HCT116 (cell line): Measurements from ENCODE around the gene ZBTB20. TPM values are rescaled to one million over a fixed set of nuclear protein-coding genes. Genes with fewer than 3 reads are reported as not detected.

Experiments used
- ATAC-seq: fragments of 200-7000 bp; cut with Tn5 transposase; 2 replicates; pipeline ENCODE4 v1.9.1; 2020; ENCODE audit warnings: mild to moderate bottlenecking, moderate library complexity
- BruUV-seq: library from RNA; stranded (reverse); fragments of 400-500 nt; replicated peaks from 2 replicates; lab custom pipeline; 2021; lab: Mats Ljungman, UMichigan
- CTCF ChIA-PET: fragments of 300-600 bp; sonication (Branson Sonifier 250); formaldehyde crosslinking; loops from one replicate; lab custom pipeline; 2021; ENCODE audit warnings: antibody characterized with exemption; lab: Charles Lee
- POLR2A ChIA-PET: fragments of 300-600, 350-600 bp; sonication (Branson Sonifier 250); formaldehyde crosslinking; loops from one replicate; lab custom pipeline; 2021; ENCODE audit warnings: antibody characterized with exemption; lab: Charles Lee
- RAD21 ChIA-PET, 2 experiments: fragments of 300-600 bp; sonication (Branson Sonifier 250); formaldehyde crosslinking; loops; one replicate each; lab custom pipeline; 2023; ENCODE audit warnings: low total read pairs in 2 of 2; ENCODE audit not compliant: uncharacterized antibody in 2 of 2, unreplicated experiment in 2 of 2, low non-redundant PET in 1 of 2; lab: Charles Lee
- DNase-seq: peaks from one replicate; pipeline ENCODE4 v3.0.0-alpha.2; 2010; ENCODE audit warnings: low read depth, low spot score
- H2AFZ ChIP-seq: fragments of 200-600 bp; shearing (Covaris generic), sonication (generic); 2 replicates; pipeline ENCODE4 v1.6.1; 2017; ENCODE audit warnings: low read depth, mixed run types, mixed read lengths, antibody characterized with exemption, low read length; ENCODE audit not compliant: poor library complexity, severe bottlenecking
- H3K27ac ChIP-seq: 2 replicates; pipeline ENCODE4 v1.5.1; 2012; ENCODE audit warnings: low read depth, low read length
- H3K27me3 ChIP-seq: fragments of 200-600 bp; sonication (generic); 2 replicates; pipeline ENCODE4 v1.6.1; 2016; ENCODE audit warnings: mixed run types, low read length, mixed read lengths; ENCODE audit not compliant: insufficient read depth
- H3K36me3 ChIP-seq, 2 experiments: fragments of 200-500 bp in 1 of 2; fragments of 200-600 bp in 1 of 2; sonication (Bioruptor generic) in 1 of 2; sonication (generic) in 1 of 2; 2 replicates each; pipeline versions ENCODE4 v1.5.1 to v1.6.1; 2014 to 2016; ENCODE audit warnings: low read length in 2 of 2, inconsistent platforms in 1 of 2, mixed read lengths in 1 of 2, mixed run types in 1 of 2; ENCODE audit not compliant: insufficient read depth in 2 of 2, control insufficient read depth in 1 of 2
- H3K4me1 ChIP-seq, 2 experiments: fragments of 200-600 bp in 1 of 2; sonication (generic) in 1 of 2; 2 replicates each; pipeline versions ENCODE4 v1.5.1 to v1.6.1; 2012 to 2017; ENCODE audit warnings: low read length in 2 of 2, inconsistent platforms in 1 of 2, mild to moderate bottlenecking in 1 of 2, mixed read lengths in 1 of 2, mixed run types in 1 of 2, moderate library complexity in 1 of 2; ENCODE audit not compliant: insufficient read depth in 2 of 2, control insufficient read depth in 1 of 2
- H3K4me2 ChIP-seq: fragments of 200-600 bp; sonication (generic); 2 replicates; pipeline ENCODE4 v1.6.1; 2017; ENCODE audit warnings: mixed run types, low read length, mixed read lengths
- H3K4me3 ChIP-seq, 2 experiments: fragments of 200-600 bp in 1 of 2; sonication (generic) in 1 of 2; replicated peaks in 1 of 2; 2 replicates each; pipeline ENCODE4 v1.5.1; 2011 to 2016; ENCODE audit warnings: low read length in 2 of 2, control low read depth in 1 of 2, low read depth in 1 of 2, mild to moderate bottlenecking in 1 of 2, mixed read lengths in 1 of 2, mixed run types in 1 of 2
- H3K79me2 ChIP-seq: fragments of 200-600 bp; sonication (generic); 2 replicates; pipeline ENCODE4 v1.6.1; 2017; ENCODE audit warnings: mild to moderate bottlenecking, mixed run types, low read length, moderate library complexity, mixed read lengths; ENCODE audit not compliant: insufficient read depth
- H3K9ac ChIP-seq: fragments of 200-600 bp; sonication (generic); 2 replicates; pipeline ENCODE4 v1.6.1; 2016; ENCODE audit warnings: low read length, mixed read lengths
- H3K9me2 ChIP-seq: fragments of 200-600 bp; sonication (generic), shearing (Covaris generic); 2 replicates; pipeline ENCODE4 v1.6.1; 2017; ENCODE audit warnings: mixed run types, mild to moderate bottlenecking, moderate library complexity; ENCODE audit not compliant: insufficient read depth
- H3K9me3 ChIP-seq, 2 experiments: fragments of 200-500 bp in 1 of 2; fragments of 200-600 bp in 1 of 2; sonication (Bioruptor generic) in 1 of 2; sonication (generic) in 1 of 2; 2 replicates each; pipeline ENCODE4 v1.6.1; 2014 to 2017; ENCODE audit warnings: low read length in 2 of 2, mixed read lengths in 2 of 2, inconsistent platforms in 1 of 2, low read depth in 1 of 2, mild to moderate bottlenecking in 1 of 2, mixed run types in 1 of 2, moderate library complexity in 1 of 2; ENCODE audit not compliant: control insufficient read depth in 1 of 2, insufficient read depth in 1 of 2
- H4K20me1 ChIP-seq: fragments of 200-600 bp; sonication (generic), shearing (Covaris generic); 2 replicates; pipeline ENCODE4 v1.6.1; 2017; ENCODE audit warnings: mixed run types, mild to moderate bottlenecking, moderate library complexity; ENCODE audit not compliant: insufficient read depth
- CEBPB ChIP-seq: IDR thresholded peaks from 2 replicates; pipeline ENCODE4 v1.6.1; 2012; ENCODE audit warnings: low read depth
- CTCF ChIP-seq, 3 experiments: fragments of 200-600 bp in 1 of 3; sonication (generic) in 1 of 3; IDR thresholded peaks in 2 of 3; conservative IDR thresholded peaks in 1 of 3; 2 replicates each; pipeline ENCODE4 v1.5.1; 2012 to 2017; ENCODE audit warnings: low read depth in 2 of 3, low read length in 2 of 3, antibody characterized with exemption in 1 of 3, borderline replicate concordance in 1 of 3, control low read depth in 1 of 3, mild to moderate bottlenecking in 1 of 3, mixed read lengths in 1 of 3, mixed run types in 1 of 3, moderate library complexity in 1 of 3; ENCODE audit not compliant: insufficient read depth in 1 of 3
- ELF1 ChIP-seq: IDR thresholded peaks from 2 replicates; pipeline ENCODE4 v1.6.1; 2012; ENCODE audit warnings: low read depth, borderline replicate concordance
- EZH2 ChIP-seq: fragments of 200-600 bp; sonication (generic); IDR thresholded peaks from 2 replicates; pipeline ENCODE4 v1.6.1; 2017; ENCODE audit warnings: antibody characterized with exemption, mixed run types
- FOSL1 ChIP-seq: IDR thresholded peaks from 2 replicates; pipeline ENCODE4 v1.6.1; 2012; ENCODE audit warnings: low read depth
- MAX ChIP-seq: IDR thresholded peaks from 2 replicates; pipeline ENCODE4 v1.6.1; 2012
- POLR2A ChIP-seq: IDR thresholded peaks from 2 replicates; pipeline ENCODE4 v1.7.0; 2011; ENCODE audit warnings: borderline replicate concordance; ENCODE audit not compliant: insufficient read depth, insufficient read length; ENCODE audit errors: extremely low read depth
- RAD21 ChIP-seq: IDR thresholded peaks from 2 replicates; pipeline ENCODE4 v1.6.1; 2012; ENCODE audit warnings: low read depth, mild to moderate bottlenecking
- REST ChIP-seq: IDR thresholded peaks from 2 replicates; pipeline ENCODE4 v1.6.1; 2012; ENCODE audit warnings: low read depth
- SIN3A ChIP-seq: IDR thresholded peaks from 2 replicates; pipeline ENCODE4 v1.6.1; 2012; ENCODE audit warnings: low read depth
- SP1 ChIP-seq: IDR thresholded peaks from 2 replicates; pipeline ENCODE4 v1.6.1; 2012; ENCODE audit warnings: low read depth
- SRF ChIP-seq: IDR thresholded peaks from 2 replicates; pipeline ENCODE4 v1.6.1; 2012; ENCODE audit warnings: low read depth
- ZBTB33 ChIP-seq: IDR thresholded peaks from 2 replicates; pipeline ENCODE4 v1.6.1; 2011; ENCODE audit warnings: mild to moderate bottlenecking, low read length, moderate library complexity; ENCODE audit not compliant: insufficient replicate concordance; ENCODE audit errors: extremely low read depth
- ZFX ChIP-seq: fragments of 450-650 bp; IDR thresholded peaks from 2 replicates; pipeline ENCODE4 v1.6.1; 2017
- ZNF274 ChIP-seq: fragments of 200-500 bp; sonication (Bioruptor generic); IDR thresholded peaks from 2 replicates; pipeline ENCODE4 v1.6.1; 2014; ENCODE audit warnings: mild to moderate bottlenecking, low read depth, low read length, inconsistent platforms
- intact Hi-C: fragments of 100-400 bp; cut with micrococcal nuclease; formaldehyde crosslinking; loops from 2 replicates; pipeline ENCODE4 v1.10.0; 2022
- total RNA-seq: library from RNA; stranded (reverse); gene quantifications from one replicate; pipeline ENCODE4 v1.2.1, GENCODE V29; 2021; ENCODE audit not compliant: unreplicated experiment

ZBTB20 gene
- total RNA-seq, 1 experiment from 2014 or later: 42.1 TPM

- ChIA-PET POLR2A (interaction anchor here (1.0 kb wide), 1 partner anchor 16 kb away, joined by 3 read pairs; no protein-coding TSS in a partner anchor), CTCF (interaction anchor here (0.7 to 3.3 kb wide), 6 partner anchors 12 to 28 kb away, joined by 3 to 9 read pairs (median 6); no protein-coding TSS in a partner anchor), RAD21 (interaction anchor here (0.6 kb wide), 2 partner anchors 14 to 126 kb away, joined by 3 read pairs; no protein-coding TSS in a partner anchor)
- Histone ChIP-seq H3K27me3 (no peaks in the 10 kb centered on the region), H3K9ac (no peak overlapping the region), H4K20me1 (no peaks in the 10 kb centered on the region), H3K9me3 (no peaks in the 10 kb centered on the region), H3K36me3 (peaks cover 0 to 10% of the 10 kb centered on the region in 2 experiments; a peak in 2 of 4 replicates), H3K4me2 (no peak overlapping the region), H3K4me3 (no peak overlapping the region), H3K4me1 (peaks cover 8 to 55% of the 10 kb centered on the region in 2 experiments), H3K9me2 (no peaks in the 10 kb centered on the region), H3K79me2 (peaks cover 96% of the 10 kb centered on the region), H3K27ac (no peak overlapping the region), H2AFZ (no peak overlapping the region)
- no peak for DNase-seq
- no TSS peak for BruUV-seq
- TF ChIP-seq CEBPB (no peak), SRF (no peak), SP1 (no peak), ZFX (no peak), EZH2 (no peak), FOSL1 (no peak), POLR2A (no peak), ZBTB33 (no peak), ELF1 (no peak), CTCF (IDR thresholded peaks at IDR 0.05 in 2 of 3, conservative IDR thresholded peaks at IDR 0.05 in 1 of 3; ENCODE audit: borderline replicate concordance in 1 of 3, insufficient read depth in 1 of 3, low read depth in 2 of 3, low read length in 2 of 3) (peak; percentile 43 to 67 (median 59); a peak in 5 of 6 replicates), ZNF274 (no peak), RAD21 (peak; percentile 58), REST (no peak), SIN3A (no peak), MAX (no peak)
- peak; percentile 62 for ATAC-seq
- intact Hi-C loops: no loop called here
Observed at GRCh38 chr3:114527036-114527644, 619.9 kb downstream of the ZBTB20 start.
